Upper lobe of left lung (tissue), 4 donors: ENCODE results near the gene MORC2.

Experiments
- CTCF ChIP-seq, 6 experiments: fragments of 450-650 bp in 4 of 6; fragments of 200-600 bp in 2 of 6; sonication (generic) in 2 of 6; IDR thresholded peaks; one replicate each; pipeline ENCODE4 v1.5.1; 2016 to 2019; ENCODE audit warnings: antibody characterized with exemption in 6 of 6
- POLR2AphosphoS5 ChIP-seq, 2 donors: sonication (generic); formaldehyde crosslinking; IDR thresholded peaks; one replicate each; pipeline ENCODE4 v1.5.1; 2017; ENCODE audit warnings: antibody characterized with exemption in 2 of 2

- TF ChIP-seq CTCF (IDR thresholded peaks at IDR 0.05) = no peak
- no peak for TF ChIP-seq POLR2AphosphoS5 (IDR thresholded peaks at IDR 0.05)
These were observed 60.5 kb downstream of the MORC2 start for GRCh38 chr22:30908051-30908461.
